K562 (cell line): ENCODE data around the gene LRRTM2. TPM values are rescaled to one million over a fixed set of nuclear protein-coding genes. Genes with fewer than 3 reads are reported as not detected.

Experiments used
- ATAC-seq: fragments of 200-7000 bp; cut with Tn5 transposase; 3 replicates; pipeline ENCODE4 v1.9.1; 2020; ENCODE audit warnings: moderate library complexity
- BruUV-seq: library from RNA; stranded (reverse); fragments of 400-500 nt; replicated peaks from 2 replicates; lab custom pipeline; 2021; lab: Mats Ljungman, UMichigan
- CTCF ChIA-PET: fragments of 300-600 bp; formaldehyde crosslinking; extraction: SDS; loops from one replicate; lab custom pipeline; 2021; ENCODE audit warnings: low intra/inter-chr PET ratio; lab: Yijun Ruan, JAX
- POLR2A ChIA-PET: fragments of 300-600, 350-650 bp; sonication (Branson Sonifier 250); formaldehyde crosslinking; extraction: SDS; loops from one replicate; lab custom pipeline; 2021; ENCODE audit warnings: antibody characterized with exemption, inconsistent platforms; lab: Yijun Ruan, JAX
- DNase-seq, 4 experiments: peaks; one replicate each; pipeline versions ENCODE4 v3.0.0 to v3.0.0-alpha.2; 2011 to 2018; ENCODE audit warnings: low spot score in 3 of 4, mixed read lengths in 3 of 4; ENCODE audit errors: extremely low read depth in 1 of 4
- FAIRE-seq: peaks from 2 replicates; lab custom pipeline; 2011; peaks lifted over from hg19 to GRCh38; lab: Jason Lieb, UNC
- H2AFZ ChIP-seq: 2 replicates; pipeline ENCODE4 v1.6.0; 2011; ENCODE audit warnings: low read depth, low read length, control low read depth, inconsistent platforms
- H3K27ac ChIP-seq: fragments of 200-600 bp; 3 replicates; pipeline ENCODE4 v1.8.0; 2011; ENCODE audit warnings: low read depth, mild to moderate bottlenecking, control low read depth, inconsistent platforms, low read length, moderate library complexity, mixed read lengths; ENCODE audit errors: extremely low read depth
- H3K27me3 ChIP-seq, 2 experiments: fragments of 300-600 bp in 1 of 2; 2 replicates in 1 of 2; 3 replicates in 1 of 2; pipeline versions ENCODE4 v1.6.0 to v1.8.0; 2011; ENCODE audit warnings: inconsistent platforms in 2 of 2, low read length in 2 of 2, mild to moderate bottlenecking in 1 of 2, mixed read lengths in 1 of 2, moderate library complexity in 1 of 2; ENCODE audit not compliant: control insufficient read depth in 2 of 2, insufficient read depth in 2 of 2
- H3K36me3 ChIP-seq: fragments of 300-600 bp; 3 replicates; pipeline ENCODE4 v1.8.0; 2011; ENCODE audit warnings: mild to moderate bottlenecking, low read length, inconsistent platforms; ENCODE audit not compliant: control insufficient read depth, insufficient read depth
- H3K4me1 ChIP-seq, 2 experiments: fragments of 200-600 bp in 1 of 2; replicated peaks in 1 of 2; 2 replicates in 1 of 2; 3 replicates in 1 of 2; pipeline versions ENCODE4 v1.5.1 to v1.8.0; 2011; ENCODE audit warnings: inconsistent platforms in 2 of 2, low read length in 2 of 2, mild to moderate bottlenecking in 1 of 2, mixed read lengths in 1 of 2, moderate library complexity in 1 of 2; ENCODE audit not compliant: control insufficient read depth in 2 of 2, insufficient read depth in 2 of 2
- H3K4me2 ChIP-seq: 2 replicates; pipeline ENCODE4 v1.6.1; 2011; ENCODE audit warnings: low read length, control low read depth, inconsistent platforms, mixed read lengths; ENCODE audit not compliant: insufficient read depth
- H3K4me3 ChIP-seq: fragments of 200-600 bp; sonication (generic), shearing (Covaris generic); 2 replicates; pipeline ENCODE4 v1.5.1; 2016; ENCODE audit warnings: control low read depth, inconsistent platforms
- H3K79me2 ChIP-seq: fragments of 200-600 bp; 3 replicates; pipeline ENCODE4 v1.8.0; 2011; ENCODE audit warnings: low read length, inconsistent platforms; ENCODE audit not compliant: control insufficient read depth, insufficient read depth
- H3K9ac ChIP-seq, 2 experiments: 2 replicates each; pipeline versions ENCODE4 v1.6.0 to v1.6.1; 2011; ENCODE audit warnings: low read depth in 2 of 2, low read length in 2 of 2, control low read depth in 1 of 2, inconsistent platforms in 1 of 2, mild to moderate bottlenecking in 1 of 2, mixed read lengths in 1 of 2; ENCODE audit not compliant: insufficient read depth in 1 of 2
- H3K9me1 ChIP-seq: one replicate; pipeline ENCODE4 v1.6.0; 2011; ENCODE audit warnings: inconsistent platforms, mild to moderate bottlenecking, low read length, moderate library complexity; ENCODE audit not compliant: control insufficient read depth, insufficient read depth
- H3K9me3 ChIP-seq: replicated peaks from 2 replicates; pipeline ENCODE4 v1.5.1; 2011; ENCODE audit warnings: low read depth, low read length, inconsistent platforms; ENCODE audit not compliant: control insufficient read depth, insufficient read depth
- H4K20me1 ChIP-seq: replicated peaks from 2 replicates; pipeline ENCODE4 v1.6.1; 2011; ENCODE audit warnings: low read length, inconsistent platforms, mixed read lengths; ENCODE audit not compliant: control insufficient read depth, insufficient read depth
- BRF1 ChIP-seq: IDR thresholded peaks from 3 replicates; pipeline ENCODE4 v1.6.1; 2011; ENCODE audit warnings: borderline replicate concordance, mild to moderate bottlenecking; ENCODE audit not compliant: insufficient read length; ENCODE audit errors: extremely low read depth
- CEBPB ChIP-seq: fragments of 450-650 bp; IDR thresholded peaks from 2 replicates; pipeline ENCODE4 v1.6.1; 2016; ENCODE audit warnings: missing genetic modification characterization, missing compliant biosample characterization
- FOXJ2 ChIP-seq: fragments of 200-800 bp; sonication (Bioruptor generic); IDR thresholded peaks from 2 replicates; pipeline ENCODE4 v1.6.1; 2016; ENCODE audit warnings: missing genetic modification characterization, missing compliant biosample characterization
- GABPB1 ChIP-seq: sonication (generic); formaldehyde crosslinking; IDR thresholded peaks from 2 replicates; pipeline ENCODE4 v1.8.0; 2022; ENCODE audit warnings: mild to moderate bottlenecking, missing genetic modification reagents
- NR4A1 ChIP-seq, 2 experiments: fragments of 250-450 bp in 1 of 2; fragments of 450-650 bp in 1 of 2; sonication (Bioruptor Pico) in 1 of 2; IDR thresholded peaks; 2 replicates each; pipeline versions ENCODE4 v1.4.0 to v1.6.1; 2016 to 2020; ENCODE audit warnings: mild to moderate bottlenecking in 2 of 2, missing compliant biosample characterization in 1 of 2, missing genetic modification characterization in 1 of 2, moderate library complexity in 1 of 2
- PRPF4 ChIP-seq: fragments of 200-400 bp; formaldehyde crosslinking; IDR thresholded peaks from one replicate; pipeline ENCODE4 v1.6.1; 2017; ENCODE audit warnings: low read length, low read depth, mild to moderate bottlenecking; ENCODE audit not compliant: insufficient read depth, poor library complexity, severe bottlenecking
- TAF15 ChIP-seq: fragments of 200-400 bp; formaldehyde crosslinking; IDR thresholded peaks from 2 replicates; pipeline ENCODE4 v1.6.1; 2017; ENCODE audit warnings: mild to moderate bottlenecking, low read depth, low read length, moderate library complexity
- TFAM ChIP-seq: fragments of 250-450 bp; sonication (Bioruptor Pico); conservative IDR thresholded peaks from 2 replicates; pipeline ENCODE4 v1.5.0; 2021; ENCODE audit warnings: mild to moderate bottlenecking, moderate library complexity
- TGIF2 ChIP-seq: sonication (generic); formaldehyde crosslinking; IDR thresholded peaks from 2 replicates; pipeline ENCODE4 v1.8.1; 2022; ENCODE audit warnings: mild to moderate bottlenecking, missing genetic modification reagents, moderate library complexity
- ZNF57 ChIP-seq: fragments of 450-650 bp; formaldehyde crosslinking; IDR thresholded peaks from 2 replicates; pipeline ENCODE4 v1.4.0; 2020; ENCODE audit warnings: mild to moderate bottlenecking, moderate library complexity
- ZNF76 ChIP-seq: fragments of 250-450 bp; sonication (Bioruptor Pico); IDR thresholded peaks from 2 replicates; pipeline ENCODE4 v1.4.0; 2020; ENCODE audit warnings: mild to moderate bottlenecking, moderate library complexity, borderline replicate concordance
- ZNF77 ChIP-seq: fragments of 250-450 bp; sonication (Bioruptor Pico); IDR thresholded peaks from 2 replicates; pipeline ENCODE4 v1.5.0; 2020
- ZNF79 ChIP-seq: fragments of 250-450 bp; sonication (Bioruptor Pico); IDR thresholded peaks from 2 replicates; pipeline ENCODE4 v1.4.0; 2020; ENCODE audit warnings: low read depth, mild to moderate bottlenecking, moderate library complexity
- in situ Hi-C: fragments of 300-500 bp; cut with MboI; formaldehyde crosslinking; loops from 4 replicates; pipeline ENCODE4 v1.15.0; 2018; ENCODE audit warnings: inconsistent platforms, mixed read lengths
- intact Hi-C: fragments of 100-400 bp; cut with micrococcal nuclease; formaldehyde crosslinking; loops from 2 replicates; pipeline ENCODE4 v1.14.2; 2022
- polyA plus RNA-seq, 8 experiments: library from polyadenylated mRNA; depleted of rRNA in 4 of 8; stranded (reverse) in 5 of 8; unstranded in 3 of 8; fragments of >200 nt; fragmentation: Nextera tagmentation in 2 of 8; fragmentation: Illumina TruSeq in 1 of 8; extraction: Ambion mirVana in 2 of 8; extraction: Trizol in 1 of 8; gene quantifications; 2 replicates each; pipeline versions ENCODE4 v1.2.1 to v1.2.3, GENCODE V29; 2011 to 2014; ENCODE audit warnings: inconsistent platforms in 1 of 8, missing spikeins in 1 of 8
- total RNA-seq, 7 experiments: library from RNA; depleted of rRNA in 6 of 7; stranded (reverse); fragments of >200 nt in 6 of 7; fragmentation: Illumina TruSeq in 2 of 7; extraction: Trizol in 2 of 7; gene quantifications; 2 replicates each; pipeline versions ENCODE4 v1.2.1 to v1.2.3, GENCODE V29; 2011 to 2021; ENCODE audit warnings: low replicate concordance in 1 of 7
- TF ChIP-seq, protein P1 (sequence below): fragments of 250-450 bp; sonication (Bioruptor Pico); IDR thresholded peaks from 2 replicates; pipeline ENCODE4 v1.4.0; 2020; ENCODE audit warnings: mild to moderate bottlenecking
- TF ChIP-seq, protein P2 (sequence below): conservative IDR thresholded peaks from 2 replicates; pipeline ENCODE4 v1.6.1; 2011; ENCODE audit warnings: low read depth, mild to moderate bottlenecking, low read length; ENCODE audit not compliant: control insufficient read depth

LRRTM2 gene
- total and polyA plus RNA-seq, 9 of the 15 experiments (the other 6 are each of a cell fraction or from before 2014, with no cell fraction given) = under 0.01 to 0.07 (median 0.03) TPM; not detected in 4

DNA sequence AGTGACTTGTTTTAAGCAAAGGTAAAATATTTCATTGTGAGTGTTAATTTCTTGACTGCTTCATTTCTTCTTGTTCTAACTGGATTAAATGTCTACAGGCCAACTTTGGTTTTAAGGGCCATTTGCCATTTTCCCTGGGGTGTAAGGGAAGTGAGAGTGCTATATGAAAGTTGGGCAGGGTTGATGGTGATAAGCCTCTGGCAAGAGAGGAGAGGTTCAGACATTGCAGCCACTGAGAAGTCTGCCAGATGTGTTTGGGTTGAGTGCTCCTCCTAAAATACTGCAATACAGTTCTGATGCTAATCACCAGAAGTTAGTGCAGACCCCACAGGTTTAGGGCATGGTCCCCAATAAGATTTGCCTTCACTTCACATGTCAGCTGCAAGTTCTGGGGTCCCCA is 14.9 kb upstream of the LRRTM2 start:
- no peak for TF ChIP-seq TGIF2 (CRISPR knock-in tag)
- no peak for TF ChIP-seq NR4A1 (CRISPR knock-in tag; IDR thresholded peaks at IDR 0.05)
- no peak for TF ChIP-seq NR4A1 (tag; IDR thresholded peaks at IDR 0.05)
- TF ChIP-seq ZNF76 (CRISPR knock-in tag) = no peak
- no peak for TF ChIP-seq ZNF57 (CRISPR knock-in tag)
- no peak for TF ChIP-seq CEBPB
- TF ChIP-seq, protein P1, sequence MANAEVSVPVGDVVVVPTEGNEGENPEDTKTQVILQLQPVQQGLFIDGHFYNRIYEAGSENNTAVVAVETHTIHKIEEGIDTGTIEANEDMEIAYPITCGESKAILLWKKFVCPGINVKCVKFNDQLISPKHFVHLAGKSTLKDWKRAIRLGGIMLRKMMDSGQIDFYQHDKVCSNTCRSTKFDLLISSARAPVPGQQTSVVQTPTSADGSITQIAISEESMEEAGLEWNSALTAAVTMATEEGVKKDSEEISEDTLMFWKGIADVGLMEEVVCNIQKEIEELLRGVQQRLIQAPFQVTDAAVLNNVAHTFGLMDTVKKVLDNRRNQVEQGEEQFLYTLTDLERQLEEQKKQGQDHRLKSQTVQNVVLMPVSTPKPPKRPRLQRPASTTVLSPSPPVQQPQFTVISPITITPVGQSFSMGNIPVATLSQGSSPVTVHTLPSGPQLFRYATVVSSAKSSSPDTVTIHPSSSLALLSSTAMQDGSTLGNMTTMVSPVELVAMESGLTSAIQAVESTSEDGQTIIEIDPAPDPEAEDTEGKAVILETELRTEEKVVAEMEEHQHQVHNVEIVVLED (CRISPR knock-in tag) = no peak
- TF ChIP-seq ZNF79 (CRISPR knock-in tag) = no peak
- no peak for TF ChIP-seq TFAM (CRISPR knock-in tag)
- no peak for TF ChIP-seq FOXJ2 (tag)
- TF ChIP-seq TAF15 = no peak
- TF ChIP-seq BRF1 = no peak
- no peak for TF ChIP-seq GABPB1 (CRISPR knock-in tag)
- TF ChIP-seq, protein P2, sequence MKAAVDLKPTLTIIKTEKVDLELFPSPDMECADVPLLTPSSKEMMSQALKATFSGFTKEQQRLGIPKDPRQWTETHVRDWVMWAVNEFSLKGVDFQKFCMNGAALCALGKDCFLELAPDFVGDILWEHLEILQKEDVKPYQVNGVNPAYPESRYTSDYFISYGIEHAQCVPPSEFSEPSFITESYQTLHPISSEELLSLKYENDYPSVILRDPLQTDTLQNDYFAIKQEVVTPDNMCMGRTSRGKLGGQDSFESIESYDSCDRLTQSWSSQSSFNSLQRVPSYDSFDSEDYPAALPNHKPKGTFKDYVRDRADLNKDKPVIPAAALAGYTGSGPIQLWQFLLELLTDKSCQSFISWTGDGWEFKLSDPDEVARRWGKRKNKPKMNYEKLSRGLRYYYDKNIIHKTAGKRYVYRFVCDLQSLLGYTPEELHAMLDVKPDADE = no peak
- no peak for TF ChIP-seq PRPF4
- no peak for TF ChIP-seq ZNF77
- FAIRE-seq (no peak), DNase-seq (no peak), ATAC-seq (no peak)
- no peaks in the 10 kb centered on the region; the same call in 1 of the 2 replicates for H3K9me3 ChIP-seq
- no TSS peak for BruUV-seq
- CTCF ChIA-PET = no interaction called here
- H3K4me3 ChIP-seq = no peak overlapping the region
- no peaks in the 10 kb centered on the region for H3K9me1 ChIP-seq
- no peak overlapping the region for H3K9ac ChIP-seq
- H3K79me2 ChIP-seq = no peaks in the 10 kb centered on the region
- no peaks in the 10 kb centered on the region for H4K20me1 ChIP-seq
- H3K4me2 ChIP-seq = no peak overlapping the region
- no peaks in the 10 kb centered on the region for H3K4me1 ChIP-seq
- in situ Hi-C loops (no loop called here), intact Hi-C loops (no loop called here)
- peaks cover 28% of the 10 kb centered on the region for H3K36me3 ChIP-seq
- POLR2A ChIA-PET = no interaction called here
- H3K27ac ChIP-seq = no peak overlapping the region
- H3K27me3 ChIP-seq = no peaks in the 10 kb centered on the region
- H2AFZ ChIP-seq = no peak overlapping the region
